ENCODE results near the gene CD79B.

CD79B gene

DNA sequence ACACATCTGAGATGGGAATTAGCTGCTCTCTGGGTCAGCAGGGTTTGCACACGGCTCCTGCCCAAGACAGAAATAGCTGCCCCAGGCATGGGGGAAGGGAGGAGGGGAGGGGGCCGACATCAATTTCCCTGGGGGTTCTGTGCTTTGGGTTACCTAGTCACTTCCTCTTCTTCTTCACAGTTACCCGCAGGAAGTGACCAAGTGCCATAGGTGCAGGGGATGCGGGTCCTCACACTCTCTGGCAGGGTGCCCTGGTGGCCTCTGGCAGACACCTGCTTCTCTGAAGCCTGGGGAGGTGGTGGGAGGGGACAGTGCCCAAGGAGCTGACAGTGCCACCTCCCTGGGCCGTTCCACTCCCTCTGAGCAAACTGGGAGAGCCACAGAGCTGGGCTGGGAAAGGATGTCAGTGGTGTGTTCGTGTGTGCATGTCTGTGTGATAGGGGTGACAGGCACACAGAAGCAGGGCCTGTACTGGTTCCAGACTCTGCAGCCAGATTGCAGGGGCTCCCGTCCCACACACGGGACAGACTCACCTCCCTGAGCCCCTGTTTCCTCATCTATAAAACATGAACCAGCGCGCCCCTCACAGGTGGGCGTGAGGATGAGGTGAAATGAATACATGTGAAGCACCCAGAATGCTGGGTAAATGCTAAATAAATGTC lies 22.4 kb upstream of the CD79B start:
- in situ Hi-C loops (cut with MboI; ENCODE audit: low sequenced_read_pairs), result no loop called here

DNA sequence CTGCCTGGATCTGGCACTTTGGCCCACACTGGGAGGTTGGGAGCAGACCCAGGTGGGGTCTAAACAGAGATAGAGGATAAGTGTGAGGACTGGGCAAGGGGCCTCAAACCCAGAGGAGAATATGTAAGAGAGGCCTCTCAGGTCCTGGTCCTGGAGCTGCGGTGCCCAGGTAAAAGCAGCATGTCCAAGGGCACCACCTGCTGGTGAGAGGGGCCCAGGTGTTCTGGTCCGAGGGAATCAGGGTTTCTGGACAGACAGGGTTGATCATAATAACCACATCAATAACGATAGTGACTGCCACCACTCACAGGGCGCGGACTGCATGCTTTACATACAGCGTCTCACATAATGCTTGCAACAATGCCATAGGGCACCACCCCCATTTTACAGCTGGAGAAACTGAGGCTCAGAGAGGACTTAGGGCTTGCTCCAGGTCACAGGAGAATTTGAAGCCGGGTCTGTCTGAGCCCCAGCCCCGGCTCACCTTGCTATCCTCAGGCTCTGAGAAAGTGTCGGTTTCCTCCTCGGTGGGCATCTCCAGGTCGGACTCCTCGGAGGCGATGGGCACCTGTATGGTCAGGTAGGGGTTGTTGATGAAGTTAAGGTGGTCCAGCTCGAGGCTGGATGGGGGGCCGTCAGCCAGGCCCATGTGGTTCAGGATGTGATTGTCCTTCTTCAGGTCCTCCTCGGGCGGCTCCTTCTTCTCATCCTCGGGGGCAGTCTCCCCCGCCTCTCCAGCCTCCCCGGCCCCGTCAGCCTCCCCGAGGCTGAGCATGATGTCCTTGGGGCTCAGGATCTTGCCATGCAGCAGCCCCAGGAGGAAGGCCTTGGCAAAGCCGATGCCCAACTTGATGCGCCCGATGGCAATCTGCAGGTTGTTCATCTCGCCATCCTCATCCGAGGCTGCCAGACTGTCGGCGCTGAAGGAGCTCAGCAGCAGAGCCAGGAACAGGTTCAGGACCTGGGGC lies 19.1 kb upstream of the CD79B start:
- in situ Hi-C loops (cut with MboI; ENCODE audit: low sequenced_read_pairs), result no loop called here

DNA sequence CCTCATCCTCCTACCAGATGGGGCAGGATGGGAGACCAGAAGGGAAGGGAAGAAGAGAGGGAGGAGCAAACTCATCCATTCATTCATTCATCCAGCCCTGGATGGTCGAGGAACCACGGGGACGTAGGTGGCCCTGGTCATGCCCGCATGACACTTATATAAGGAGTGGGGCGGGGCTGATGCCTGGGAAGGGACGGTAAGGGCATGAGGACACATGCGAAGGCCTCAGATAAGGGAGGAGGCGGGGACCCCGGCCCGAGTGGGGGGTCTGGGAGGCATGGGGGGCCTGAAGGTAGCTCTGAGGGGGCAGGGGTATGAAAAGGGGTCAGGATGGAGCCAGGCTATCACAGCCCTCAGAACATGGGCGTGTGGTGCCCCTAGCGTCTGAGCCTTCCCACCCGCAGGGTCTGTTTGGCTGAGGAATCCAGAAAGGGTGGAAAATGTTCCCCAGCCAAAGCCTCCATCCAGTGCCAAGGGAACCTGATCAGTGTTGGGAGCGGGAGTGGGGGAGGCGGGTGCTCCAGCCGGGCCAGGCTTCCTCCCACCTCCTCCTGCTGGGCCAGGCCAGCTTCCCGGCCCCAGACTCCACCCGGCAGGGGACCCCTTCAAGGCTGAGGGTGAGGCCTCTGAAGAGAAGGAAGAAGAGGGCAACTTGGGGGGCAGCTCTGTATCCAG lies 17.6 kb upstream of the CD79B start:
- in situ Hi-C loops (cut with MboI; ENCODE audit: low sequenced_read_pairs), result no loop called here

DNA sequence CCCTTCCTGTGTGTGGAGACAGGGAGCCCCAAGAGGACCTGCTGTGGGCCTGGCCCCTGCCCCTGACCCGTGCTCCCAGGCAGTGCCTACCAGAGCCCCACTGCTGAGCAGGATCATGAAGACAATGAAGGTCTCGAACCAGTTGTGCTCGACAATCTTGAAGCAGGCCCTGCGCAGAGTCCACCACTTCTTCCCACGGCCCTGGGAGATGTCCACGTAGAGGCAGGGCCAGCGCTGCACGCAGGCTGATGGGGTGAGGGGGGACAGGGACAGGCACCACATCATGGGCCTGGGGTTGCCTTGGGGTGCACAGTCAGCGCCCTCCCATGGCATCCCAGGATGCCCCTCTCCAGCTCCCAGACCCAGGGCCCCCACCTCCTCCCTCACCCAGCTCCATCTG lies 16.4 kb upstream of the CD79B start:
- in situ Hi-C loops (cut with MboI; ENCODE audit: low sequenced_read_pairs), result no loop called here

DNA sequence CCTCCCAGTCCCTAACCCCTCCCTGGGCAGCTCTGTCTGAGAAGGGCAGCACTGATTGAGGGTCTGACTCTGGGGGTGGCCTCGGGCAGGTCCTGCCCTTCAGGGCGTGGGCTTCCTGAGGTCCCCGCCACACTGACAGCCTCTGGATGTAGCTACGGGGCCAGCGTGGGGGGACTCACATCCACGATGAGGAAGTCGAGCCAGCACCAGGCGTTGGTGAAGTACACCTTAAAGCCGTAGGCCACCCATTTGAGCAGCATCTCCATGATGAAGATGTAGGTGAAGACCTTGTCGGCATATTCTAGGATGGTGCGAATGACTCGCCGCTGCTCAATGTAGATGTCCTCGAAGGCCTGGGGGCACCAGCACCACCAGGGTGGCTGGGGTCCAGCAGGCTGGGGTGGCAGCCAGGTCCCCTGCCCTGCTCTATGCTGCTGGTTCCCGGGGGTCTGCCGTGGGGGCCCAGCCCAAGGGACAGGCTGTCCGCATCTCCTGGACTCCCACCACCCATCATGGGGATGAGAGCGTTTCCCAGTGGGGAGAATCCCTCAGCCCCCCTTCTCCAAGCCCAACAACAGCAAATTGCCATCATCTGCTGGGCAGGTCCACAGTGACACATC lies 15.7 kb upstream of the CD79B start:
- in situ Hi-C loops (cut with MboI; ENCODE audit: low sequenced_read_pairs), result no loop called here

DNA sequence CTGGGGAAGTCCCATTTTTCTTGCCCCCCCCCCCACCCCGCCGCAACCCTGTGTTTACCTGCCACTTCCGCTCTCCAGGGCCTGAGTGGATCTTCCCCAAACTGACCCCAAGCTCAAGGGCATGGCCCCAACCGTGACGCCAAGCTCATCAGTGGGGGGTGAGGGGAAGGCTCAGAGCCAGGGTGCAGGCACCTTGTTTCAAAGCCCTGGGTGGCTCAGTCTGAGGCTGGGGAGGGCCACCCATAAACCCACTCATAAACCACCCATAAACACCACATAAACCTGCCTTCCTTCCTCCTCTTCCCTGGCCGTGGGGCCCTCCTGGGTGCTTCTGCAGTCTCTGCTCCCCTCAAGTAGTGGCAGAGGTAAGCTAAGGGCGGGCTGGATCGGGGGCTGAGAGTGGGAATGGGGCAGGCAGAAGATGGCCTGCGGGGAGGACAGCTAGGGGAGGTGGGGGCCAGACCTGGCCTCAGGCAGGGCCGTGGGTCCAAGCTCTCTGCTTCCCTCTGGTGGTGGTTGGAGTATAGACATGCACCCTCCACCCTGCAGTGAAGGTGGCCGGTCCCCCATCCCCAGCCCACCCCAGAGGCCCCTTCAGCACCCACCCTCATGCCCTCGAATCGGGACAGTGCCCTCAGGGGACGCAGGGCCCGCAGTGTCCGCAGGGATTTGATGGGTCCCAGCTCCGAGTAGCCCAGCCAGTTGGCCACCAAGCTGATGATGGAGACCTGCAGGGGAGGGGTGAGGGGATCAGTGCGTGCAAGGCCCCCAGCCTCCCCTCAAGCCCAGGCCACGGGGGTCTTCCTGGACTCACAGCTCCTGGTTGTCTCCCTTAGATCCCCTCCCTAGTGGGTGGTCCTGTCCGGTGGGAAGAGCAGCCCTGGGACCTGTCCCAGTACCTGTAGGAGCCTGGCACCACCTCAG lies 14.6 kb upstream of the CD79B start:
- in situ Hi-C loops (cut with MboI; ENCODE audit: low sequenced_read_pairs), result no loop called here

DNA sequence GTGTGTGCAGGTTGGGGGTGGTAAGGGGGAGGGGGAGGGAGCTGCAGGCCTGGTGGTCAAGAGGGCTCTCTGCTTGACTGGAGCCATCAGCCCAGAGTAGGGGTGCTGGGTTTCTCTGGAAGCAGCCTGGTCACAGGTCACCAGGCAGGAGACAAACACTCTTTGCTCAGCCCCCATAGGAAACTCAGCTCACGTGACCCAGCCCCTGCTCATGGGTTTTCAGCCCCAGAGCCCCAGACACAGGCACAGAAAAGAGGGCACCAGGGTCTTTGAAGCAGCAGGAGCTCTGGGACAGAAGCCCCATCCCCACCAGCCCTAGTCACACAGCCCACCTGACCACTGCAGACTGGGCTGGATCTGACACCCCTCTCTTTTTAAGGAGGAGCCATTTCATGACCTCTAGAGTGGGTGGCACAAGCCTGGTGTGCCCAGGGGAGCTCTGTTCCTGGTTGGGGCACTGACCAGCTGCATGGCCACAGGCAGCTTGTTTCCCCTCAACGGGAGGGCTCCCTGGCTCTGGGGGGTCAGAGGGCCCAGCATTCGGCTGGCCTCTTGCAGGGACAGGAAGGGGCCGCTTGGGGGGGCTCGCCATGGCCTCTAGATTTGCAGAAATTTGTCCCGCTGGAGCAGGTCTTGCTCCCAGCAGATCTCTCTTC lies 13.8 kb upstream of the CD79B start:
- in situ Hi-C loops (cut with MboI; ENCODE audit: low sequenced_read_pairs), result no loop called here

DNA sequence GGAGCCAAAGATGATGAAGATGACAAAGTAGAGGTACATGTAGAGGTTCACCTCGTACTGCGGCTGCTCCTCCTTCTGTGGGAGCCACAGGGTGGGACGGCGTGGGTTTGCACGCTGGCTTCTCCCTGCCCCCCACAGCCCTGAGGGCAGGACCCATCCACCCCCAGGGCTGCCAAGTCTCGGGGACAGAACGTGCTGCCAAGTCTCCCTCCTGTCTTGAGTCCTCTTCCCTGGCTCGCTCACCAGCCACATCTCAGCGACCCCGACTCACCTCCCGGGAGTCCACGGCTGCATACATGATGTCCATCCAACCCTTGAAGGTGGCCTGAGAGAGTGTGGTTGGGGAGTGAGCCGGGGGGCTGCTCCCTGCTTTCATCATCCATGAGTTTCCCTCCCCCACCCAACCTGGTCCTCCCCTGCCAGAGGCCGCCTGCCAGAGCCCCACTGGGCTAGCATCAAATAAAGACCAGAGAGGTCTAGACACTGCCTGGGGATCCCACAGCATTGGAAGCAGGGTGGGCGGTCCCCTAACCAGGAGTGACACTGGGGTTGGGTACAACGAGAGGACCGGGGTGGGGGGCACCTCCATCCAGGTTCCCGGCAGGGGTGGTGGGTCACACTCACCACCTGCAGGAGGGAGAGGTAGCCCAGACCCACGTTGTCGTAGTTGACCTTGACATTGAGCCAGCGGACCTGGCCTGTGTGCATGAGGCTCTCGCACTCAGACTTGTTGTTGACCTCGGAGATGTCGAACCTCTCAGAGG lies 12.8 kb upstream of the CD79B start:
- in situ Hi-C loops (cut with MboI; ENCODE audit: low sequenced_read_pairs), result no loop called here

DNA sequence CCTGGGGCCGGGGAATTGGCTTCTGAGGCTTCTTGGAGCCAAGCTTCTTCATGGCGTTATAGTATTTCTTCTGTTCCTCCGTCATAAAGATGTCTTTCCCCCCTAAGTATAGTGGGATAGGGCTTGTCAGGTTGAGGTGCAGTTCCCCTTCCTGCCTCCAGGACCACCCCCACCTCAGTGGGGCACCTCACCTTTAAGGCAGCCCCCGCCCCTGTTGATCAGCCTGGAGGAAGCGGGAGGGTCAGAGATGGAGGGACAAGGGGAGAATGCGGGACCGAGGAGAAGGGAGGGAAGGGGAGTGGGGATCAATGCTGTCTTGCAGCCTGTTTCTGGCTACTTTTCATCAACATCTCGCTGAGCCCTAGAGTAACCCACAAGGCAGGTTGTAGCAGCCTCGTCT lies 11.6 kb upstream of the CD79B start:
- in situ Hi-C loops (cut with MboI; ENCODE audit: low sequenced_read_pairs), result no loop called here

DNA sequence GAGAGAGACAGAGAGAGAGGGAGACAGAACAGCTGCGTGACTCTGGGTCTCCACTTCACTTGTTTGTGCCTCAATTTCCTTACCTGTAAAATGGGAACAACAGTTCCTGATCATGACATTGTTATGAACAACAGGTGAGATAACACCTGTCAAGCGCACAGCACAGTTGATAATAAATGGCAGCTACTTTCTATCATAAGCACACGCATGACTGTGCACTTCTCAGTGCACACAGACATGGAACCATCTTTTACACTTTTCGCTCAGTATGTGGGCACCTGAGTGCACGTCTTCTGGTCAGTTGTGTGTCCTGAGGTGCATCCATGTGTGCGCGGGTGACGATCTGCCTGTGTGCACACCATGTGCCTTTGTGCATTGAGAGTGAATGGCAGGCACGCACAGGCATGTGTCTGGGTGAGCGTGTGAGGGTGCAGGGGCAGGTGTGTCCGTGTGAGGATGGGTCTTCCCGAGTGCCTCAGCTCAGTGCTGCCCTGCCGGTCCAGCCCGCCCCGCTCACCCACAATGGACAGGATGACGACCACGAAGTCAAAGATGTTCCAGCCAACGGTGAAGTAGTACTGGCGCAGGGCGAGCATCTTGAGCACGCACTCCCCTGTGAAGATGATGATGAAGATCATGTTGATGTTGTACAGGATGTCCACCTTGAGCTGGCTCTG lies 10.3 kb upstream of the CD79B start:
- in situ Hi-C loops (cut with MboI; ENCODE audit: low sequenced_read_pairs), result no loop called here

DNA sequence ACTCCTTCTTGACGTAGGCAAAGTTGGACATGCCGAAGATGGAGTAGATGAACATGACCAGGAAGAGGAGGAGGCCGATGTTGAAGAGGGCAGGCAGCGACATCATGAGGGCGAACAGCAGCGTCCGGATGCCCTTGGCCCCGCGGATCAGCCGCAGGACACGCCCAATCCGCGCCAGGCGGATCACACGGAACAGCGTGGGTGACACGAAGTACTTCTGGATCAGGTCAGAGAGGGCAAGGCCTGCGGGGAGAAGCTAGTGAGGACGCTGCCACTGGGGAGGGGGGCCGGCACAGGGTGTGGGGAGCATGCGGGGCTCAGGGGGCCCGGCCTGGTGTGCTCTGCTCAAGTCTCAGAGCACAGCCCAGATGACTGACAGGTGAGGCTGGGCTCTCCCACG lies 9.6 kb upstream of the CD79B start:
- in situ Hi-C loops (cut with MboI; ENCODE audit: low sequenced_read_pairs), result no loop called here

DNA sequence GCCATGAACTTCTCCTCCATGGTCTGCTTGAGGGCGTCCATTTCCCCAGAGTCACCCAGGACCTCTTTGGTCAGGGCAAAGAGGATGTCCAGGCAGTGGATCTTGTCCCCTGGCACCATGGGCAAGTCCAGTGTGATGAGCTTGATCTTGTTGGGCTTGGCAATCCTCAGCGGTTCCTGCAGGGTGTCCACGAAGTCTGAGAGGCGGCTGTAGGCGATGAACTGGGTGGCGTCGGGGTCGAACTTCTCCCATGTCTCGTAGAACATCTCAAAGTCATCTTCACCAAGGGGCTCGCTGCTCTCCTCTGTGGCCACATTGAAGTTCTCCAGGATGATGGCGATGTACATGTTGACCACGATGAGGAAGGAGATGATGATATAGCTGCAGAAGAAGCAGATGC lies 9.0 kb upstream of the CD79B start:
- in situ Hi-C loops (cut with MboI; ENCODE audit: low sequenced_read_pairs), result no loop called here

DNA sequence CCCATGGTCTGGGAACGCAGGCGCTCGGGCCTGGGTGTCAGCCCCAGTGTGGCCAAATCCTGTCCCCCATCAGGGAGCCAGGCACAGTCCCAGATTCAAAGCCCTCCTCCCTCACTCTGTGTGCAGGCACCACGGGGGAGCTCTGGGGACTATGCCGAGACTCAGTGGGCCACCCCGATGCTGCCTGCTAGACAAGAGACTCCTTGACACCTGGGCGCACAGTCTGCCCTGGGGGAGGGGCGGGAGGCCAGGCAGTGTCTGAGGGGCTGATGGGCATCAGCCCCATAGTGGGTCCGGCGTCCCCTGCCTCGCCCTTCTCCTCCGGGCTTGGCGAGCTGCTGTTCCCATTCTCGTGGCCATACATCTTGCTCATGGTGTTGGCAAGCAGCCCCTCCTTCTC lies 8.5 kb upstream of the CD79B start:
- in situ Hi-C loops (cut with MboI; ENCODE audit: low sequenced_read_pairs), result no loop called here

DNA sequence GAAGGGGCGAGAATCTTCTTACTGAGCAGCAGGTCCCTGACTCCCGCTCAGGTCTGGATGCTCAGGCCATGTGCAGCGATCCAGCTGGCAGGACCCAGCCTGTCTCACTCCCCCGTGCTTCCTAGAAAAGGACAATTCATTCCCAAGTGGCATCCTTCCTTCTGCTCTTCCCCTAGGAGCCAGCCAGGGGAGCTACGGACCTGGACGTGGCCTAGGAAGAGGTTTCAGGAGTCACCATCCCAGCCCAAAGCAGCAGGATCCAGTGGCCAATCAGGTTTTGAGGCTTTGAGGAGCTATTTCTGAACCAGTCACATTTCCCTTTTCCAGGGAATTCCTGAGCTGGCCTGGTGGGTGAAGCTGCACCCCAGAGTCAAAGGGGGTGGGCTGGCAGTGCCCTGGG lies 7.8 kb upstream of the CD79B start:
- in situ Hi-C loops (cut with MboI; ENCODE audit: low sequenced_read_pairs), result no loop called here

DNA sequence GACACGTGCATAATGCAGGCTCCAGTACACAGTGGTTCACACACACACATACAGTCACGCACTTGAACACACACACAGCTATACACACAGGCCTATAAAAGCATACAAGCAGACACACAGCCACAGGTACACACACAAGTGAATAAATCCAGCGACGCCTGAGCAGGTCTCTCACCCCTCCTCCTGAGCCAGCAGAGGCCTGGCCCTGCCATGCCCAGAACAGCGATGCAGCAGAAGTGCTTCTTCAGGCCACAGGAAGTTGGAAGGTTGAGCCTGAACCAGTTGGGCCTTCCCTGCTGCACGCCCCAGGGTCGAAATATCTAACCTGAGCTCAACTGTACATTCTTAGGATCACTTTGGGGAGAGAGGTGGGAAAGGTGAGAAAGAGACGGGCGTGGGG lies 7.3 kb upstream of the CD79B start:
- in situ Hi-C loops (cut with MboI; ENCODE audit: low sequenced_read_pairs), result no loop called here

DNA sequence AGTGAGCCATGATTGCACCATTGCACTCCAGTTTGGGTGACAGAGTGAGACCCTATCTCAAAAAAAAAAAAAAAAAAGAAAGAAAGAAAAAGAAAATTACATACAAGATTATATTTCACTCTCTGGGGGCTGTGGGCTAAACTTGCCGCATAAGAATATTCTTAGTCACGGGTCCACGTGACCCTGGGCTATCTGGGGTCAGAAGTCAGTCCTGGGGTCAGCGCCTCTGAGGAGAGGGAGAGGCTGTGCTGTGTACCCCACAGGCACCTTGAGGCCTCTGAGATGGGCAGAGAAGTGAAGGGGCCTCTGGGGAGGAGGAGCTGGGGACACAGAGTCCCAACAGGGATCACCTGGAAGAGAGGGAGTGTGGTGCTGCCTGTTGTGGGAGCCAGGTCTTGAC lies 5.8 kb upstream of the CD79B start:
- in situ Hi-C loops (cut with MboI; ENCODE audit: low sequenced_read_pairs), result no loop called here

DNA sequence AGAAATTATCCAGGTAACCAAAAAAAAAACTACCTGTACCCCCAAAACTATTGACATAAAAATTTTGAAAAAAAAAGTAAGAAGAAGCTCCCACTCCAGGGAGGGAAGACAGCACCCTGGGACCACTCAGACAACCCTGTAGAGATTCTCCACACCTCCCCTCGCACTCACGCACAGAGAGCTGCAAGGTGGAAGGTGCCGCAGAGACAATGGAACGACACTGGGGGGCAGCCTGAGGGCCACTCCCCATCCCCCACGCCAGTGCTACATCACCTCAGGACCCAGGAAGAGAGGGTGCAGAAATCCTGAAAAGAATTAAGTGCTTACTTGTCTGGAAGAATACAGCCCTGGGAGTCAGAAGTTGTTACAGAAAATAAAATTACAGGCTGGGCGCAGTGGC lies 5.2 kb upstream of the CD79B start:
- in situ Hi-C loops (cut with MboI; ENCODE audit: low sequenced_read_pairs), result no loop called here
